SW 1271 (cell line): ENCODE data around the gene INKA2.

Experiments
- DNase-seq, 2 experiments: peaks; one replicate each; lab custom pipeline; 2025; lab: John Stamatoyannopoulos, UW

INKA2 gene

GRCh38 chr1:111739194-111739924, at the start of gene INKA2:
INKA2 (minus strand) TSS chr1:111739395; CDS start chr1:111739242, 153 bp downstream.
- DNase-seq: peak; percentile 36 to 76

GRCh38 chr1:111786669-111787207, 47.5 kb upstream of the INKA2 start:
- DNase-seq: no peak

- no peak for DNase-seq
Observed at GRCh38 chr1:111784273-111784901, 45.2 kb upstream of the INKA2 start.

DNA sequence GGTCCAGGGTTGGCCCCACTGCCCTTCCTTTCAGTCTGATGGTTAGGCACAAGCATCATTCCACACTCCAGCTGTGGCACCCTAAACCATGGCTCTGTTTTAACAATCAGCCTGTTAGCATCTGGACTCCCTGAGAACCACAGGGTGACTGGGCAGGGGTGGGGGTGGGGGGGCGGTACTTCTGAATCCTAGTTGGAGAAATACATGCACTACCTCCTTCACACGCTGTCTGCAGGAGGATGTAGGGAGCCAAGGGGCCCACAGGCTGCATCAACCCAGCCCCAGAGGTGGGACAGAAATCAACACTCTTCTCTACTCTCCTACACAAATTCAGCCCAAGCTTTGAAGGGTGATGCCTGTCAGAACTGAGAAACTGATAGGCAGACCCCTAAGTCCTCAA, 40.4 kb upstream of the INKA2 start:
- DNase-seq: no peak

DNA sequence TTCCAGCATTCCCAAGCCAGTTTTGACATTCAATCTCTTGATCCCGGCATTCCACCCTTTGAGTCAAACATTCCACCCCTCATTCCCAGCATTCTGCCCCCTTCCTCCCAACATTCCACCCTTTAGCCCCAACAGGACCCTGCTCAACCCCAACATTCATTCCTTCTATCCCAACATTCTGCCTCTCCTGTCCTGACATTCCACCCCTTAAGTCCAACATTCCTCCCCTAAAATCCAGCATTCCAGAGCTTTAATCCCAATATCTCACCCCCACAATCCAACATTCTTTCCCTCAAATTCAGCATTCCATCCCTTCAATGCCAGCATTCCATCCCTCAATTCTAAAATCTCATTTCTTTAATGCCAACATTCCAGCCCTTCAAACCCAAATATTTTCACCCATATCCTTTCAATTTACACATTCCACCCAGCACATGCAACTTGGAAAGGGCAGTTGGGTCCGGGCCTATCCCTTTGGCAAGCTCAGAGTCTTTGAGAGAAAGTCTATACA, 39.4 kb upstream of the INKA2 start:
- no peak for DNase-seq

DNA sequence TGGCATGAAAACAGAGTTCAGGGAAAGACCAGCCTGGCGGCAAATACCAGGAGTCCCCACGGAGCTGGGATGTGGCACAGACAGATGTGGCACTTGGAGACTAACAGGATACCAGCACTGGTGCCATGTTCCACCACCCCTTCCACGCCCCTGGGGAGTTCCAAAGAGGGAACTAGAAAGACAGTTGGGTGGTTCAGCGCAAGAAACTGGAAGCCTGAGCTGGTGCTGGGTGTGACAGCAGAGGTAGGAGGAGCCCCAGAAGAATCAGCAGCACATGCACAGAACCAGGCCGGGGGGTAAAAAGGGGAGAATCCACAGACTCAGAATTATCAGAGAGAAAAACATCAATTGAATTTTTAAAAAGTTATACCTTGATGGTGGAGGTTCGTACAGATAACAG, 38.9 kb upstream of the INKA2 start:
- no peak for DNase-seq

DNA sequence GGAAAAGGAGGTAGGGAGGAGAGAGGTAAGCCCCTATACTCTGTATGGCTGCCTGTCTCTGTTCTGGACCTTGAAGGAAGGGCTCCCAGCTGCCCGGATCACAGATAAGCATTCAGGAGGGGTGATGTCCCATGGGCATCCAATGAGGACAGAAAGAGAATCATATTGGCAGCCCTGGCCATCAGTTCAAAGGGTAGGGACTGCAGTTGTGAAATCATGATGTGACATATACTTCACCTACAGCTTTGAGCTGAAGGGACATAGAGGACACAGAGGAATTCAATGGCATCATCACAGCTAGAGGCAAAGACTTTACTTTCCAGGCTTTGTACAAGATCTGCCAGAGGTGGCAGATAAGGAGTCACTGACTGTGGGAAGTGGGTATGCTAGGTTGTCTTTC, 38.1 kb upstream of the INKA2 start:
- DNase-seq: no peak

DNA sequence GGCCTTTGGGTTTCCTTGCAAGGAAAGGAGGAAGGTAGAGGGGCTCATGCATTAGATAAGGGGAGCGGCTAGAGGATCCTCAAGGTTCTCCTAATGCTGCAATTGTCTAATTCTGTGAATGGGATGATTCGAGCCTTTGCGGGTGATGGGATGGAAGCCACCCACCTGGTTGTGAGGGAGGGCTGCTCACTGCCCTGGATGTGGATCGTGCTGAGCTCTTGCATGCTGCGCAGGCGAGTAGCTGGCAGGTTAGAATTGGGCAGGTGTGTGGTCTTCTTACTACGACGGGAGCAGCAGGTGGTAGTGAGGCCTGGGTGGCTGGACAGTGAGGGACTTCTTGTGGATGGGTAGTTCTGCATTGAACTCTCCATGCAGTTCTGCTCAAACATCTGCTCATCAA, 37.7 kb upstream of the INKA2 start:
- no peak for DNase-seq

DNA sequence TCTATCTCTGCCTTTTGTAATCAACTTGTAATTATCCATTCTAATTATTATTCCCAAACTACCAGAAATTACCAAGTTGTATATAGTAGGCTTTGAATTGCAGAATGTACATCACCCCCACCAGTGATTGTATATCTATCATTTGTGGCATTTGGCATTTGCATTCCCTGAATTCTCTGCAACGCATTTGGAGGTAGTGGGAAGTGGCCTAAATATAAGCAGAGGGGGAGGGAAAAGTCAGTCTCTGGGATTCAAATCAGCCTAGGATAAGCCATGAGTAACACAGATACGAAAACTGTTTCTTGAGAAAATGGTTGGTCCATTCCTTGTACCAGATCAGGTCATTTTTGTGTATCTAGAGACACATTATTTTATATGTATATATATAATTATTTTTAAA, 37.2 kb upstream of the INKA2 start:
- DNase-seq: no peak

DNA sequence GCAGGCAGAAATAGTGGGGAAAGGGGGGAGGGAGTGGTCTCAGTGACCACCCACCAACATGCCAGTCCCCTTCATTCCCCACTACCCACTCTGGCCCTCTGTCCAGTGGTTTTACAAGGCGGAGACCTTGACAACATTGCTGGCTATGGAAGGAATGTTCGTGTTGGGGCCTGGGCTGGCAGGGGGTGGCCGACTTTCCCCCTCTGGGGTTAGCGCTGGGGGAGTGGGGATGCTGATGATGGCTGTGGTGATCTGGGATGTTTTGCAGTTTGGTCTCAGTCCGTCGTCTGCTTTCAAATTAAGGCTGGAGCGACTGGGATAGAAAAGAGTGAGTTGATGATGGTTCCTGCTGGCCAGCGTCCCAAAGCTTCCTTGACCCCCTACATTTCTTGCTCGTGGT, 36.8 kb upstream of the INKA2 start:
- DNase-seq: no peak

DNA sequence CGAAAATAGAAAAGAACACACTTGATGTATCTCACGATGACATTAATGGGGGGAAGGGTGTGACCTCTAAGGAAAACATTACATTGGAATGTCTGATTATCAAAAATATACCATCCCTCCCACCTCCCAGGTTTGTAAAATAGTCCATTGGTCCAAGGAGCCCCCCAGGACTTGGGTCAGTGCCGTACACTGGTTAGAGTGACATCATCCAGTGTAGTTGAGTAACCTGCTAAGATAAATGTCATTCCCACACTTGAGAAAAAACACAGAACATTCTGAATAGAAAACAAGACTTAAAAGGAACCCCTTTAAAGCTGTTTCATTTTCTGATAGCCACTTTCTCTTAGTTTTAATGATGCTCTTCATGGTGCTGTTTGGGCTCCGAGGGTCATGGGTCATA, 31.7 kb upstream of the INKA2 start:
- no peak for DNase-seq

GRCh38 chr1:111769517-111770146, 30.4 kb upstream of the INKA2 start:
- peak in 1 of 2 experiments; percentile 48 for DNase-seq

DNA sequence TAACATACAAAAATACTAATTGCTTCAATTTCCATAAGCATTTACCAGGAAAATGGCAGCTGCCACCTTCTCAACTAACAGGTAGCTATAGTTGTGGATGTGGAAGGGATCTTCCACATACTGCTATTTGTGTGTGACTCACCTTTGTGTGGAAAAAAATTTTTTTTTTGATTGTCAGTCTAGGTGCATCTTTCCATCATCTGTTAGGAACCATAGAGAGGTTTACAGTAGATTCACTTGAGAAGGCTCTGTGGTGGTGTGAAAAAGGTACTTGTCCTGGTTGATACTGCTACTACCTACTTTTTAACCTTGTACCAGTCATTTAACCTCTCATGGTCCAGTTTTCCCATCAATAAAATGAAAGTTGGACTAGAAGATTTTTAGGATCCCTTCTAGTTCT, 29.4 kb upstream of the INKA2 start:
- DNase-seq: no peak

- no peak for DNase-seq
Observed at GRCh38 chr1:111768023-111768422, 28.8 kb upstream of the INKA2 start.

GRCh38 chr1:111762332-111762731, 23.1 kb upstream of the INKA2 start:
- no peak for DNase-seq

DNA sequence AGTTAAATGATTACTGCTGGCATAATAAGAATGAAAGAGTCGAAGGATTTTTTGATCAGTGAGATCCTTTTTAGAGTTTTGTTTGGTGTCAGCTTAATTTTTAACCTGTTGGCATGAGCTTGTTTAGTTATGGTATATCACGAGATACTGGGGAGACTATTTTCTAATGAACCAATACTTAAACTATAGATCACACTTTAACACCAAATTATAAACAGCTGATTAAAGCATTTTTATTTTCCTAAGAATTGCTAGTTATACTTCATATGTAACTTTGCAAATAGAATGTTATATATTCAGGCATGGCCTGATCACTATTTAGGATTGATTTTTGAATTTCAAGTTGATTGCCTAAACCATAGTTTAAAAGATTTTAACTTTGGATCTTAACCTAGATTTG, 22.5 kb upstream of the INKA2 start:
- no peak for DNase-seq

- peak in 1 of 2 experiments; percentile 10 for DNase-seq
Observed at GRCh38 chr1:111758373-111758772, 19.2 kb upstream of the INKA2 start.

DNA sequence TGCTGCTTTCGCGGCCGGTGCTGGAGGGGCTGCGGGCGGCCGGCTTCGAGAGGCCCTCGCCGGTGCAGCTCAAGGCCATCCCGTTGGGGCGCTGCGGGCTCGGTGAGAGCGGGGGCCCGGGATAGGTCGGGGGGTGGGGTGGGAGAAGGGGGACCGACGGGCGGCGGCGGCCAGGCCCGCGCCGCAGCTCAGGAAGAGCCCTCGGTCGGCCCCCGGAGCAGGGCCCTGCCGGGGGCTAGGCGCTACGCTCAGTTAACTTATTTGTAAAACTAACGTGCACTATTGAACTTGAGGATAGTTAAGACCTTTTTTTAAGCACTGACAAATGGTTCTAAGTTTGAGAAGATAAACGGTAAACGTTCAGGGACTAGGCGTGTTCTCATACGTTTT, 16.9 kb upstream of the INKA2 start:
- DNase-seq: no peak

DNA sequence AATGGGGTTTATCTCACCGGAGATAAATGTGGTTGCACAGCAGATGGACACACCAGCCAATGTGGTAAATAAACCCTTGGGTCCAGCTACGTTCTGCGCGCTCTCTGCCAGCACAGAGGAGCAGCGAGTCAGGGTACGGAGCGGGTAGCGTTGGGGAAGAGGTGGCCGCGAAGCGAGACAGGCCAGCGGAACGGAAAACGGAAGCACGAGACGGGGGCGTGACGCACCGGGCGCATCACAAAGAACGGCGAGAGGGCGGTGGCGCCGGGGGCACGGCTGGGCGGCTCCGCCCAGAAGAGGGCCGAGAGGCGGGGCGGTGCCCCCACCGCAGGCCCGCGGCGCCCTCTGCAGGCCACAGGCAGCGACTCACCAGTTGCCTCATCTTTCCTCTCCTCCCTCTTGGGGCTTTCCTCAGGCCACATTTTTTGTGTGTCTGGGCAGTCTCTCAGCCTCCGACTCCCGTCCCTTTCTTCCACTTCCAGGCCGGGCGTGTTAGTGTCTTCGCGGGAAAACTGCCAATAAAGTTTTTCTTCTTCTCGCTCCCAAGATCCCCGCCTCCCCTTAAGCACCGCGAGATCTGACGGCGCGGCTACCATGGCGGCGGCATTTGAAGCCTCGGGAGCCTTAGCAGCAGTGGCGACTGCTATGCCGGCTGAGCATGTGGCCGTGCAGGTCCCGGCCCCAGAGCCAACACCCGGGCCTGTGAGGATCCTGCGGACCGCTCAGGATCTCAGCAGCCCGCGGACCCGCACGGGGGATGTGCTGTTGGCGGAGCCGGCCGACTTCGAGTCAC, 16.3 kb upstream of the INKA2 start, which contains the start of gene DDX20:
Gene DDX20 (plus strand): TSS at position 571 of the 793 bp plus-strand sequence. CDS start 24 bp downstream, at position 595.
- peak; percentile 78 to 88 for DNase-seq

DNA sequence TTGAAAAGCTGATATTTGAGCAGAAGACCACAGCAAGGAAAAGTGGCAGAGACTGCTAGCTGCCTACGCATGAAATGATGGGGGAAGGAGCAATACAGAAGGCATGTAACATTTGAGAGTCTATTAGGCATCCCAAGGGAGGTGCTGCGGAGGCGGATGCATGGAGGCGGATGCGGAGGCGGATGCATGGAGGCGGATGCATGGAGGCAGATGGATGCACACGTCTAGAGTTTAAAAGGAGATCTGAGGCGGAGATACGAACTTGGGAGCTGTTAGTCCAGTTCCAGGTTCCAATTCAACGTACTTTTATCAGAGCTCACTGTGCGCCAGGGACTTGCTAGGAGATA, 15.8 kb upstream of the INKA2 start:
- DNase-seq: peak; percentile 39 to 61

DNA sequence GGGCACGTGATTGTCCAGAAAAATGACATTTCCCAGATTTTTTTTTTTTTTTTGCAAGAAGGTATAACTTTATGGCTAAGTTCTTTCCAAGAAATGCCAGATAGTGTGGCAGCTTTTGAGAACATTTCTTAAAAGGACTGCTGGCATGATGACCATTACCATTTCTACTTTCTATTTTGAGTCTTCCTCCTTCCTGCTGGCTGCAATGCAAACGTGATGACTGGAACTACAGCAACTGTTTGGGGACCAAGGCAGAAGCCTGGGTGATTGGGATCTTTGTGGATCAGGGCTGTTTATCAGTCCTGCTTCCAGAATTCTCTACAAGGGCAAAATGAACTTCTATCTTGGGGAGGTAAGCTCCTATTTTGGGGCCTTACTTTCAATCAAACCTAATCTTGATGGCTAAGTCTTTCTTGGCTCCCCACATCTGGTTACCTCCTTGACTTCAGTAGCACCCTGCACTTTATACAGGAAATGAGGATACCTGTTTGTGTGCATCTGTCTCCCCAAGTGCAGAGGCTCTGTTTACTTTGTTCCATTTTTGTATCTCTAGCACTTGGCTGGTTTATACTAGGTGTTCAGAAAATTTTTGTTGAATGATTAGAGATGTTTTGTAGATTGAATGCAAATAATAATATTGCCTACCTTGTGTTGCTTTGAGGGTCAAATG, 12.8 kb upstream of the INKA2 start:
- DNase-seq: no peak
